ENCODE data around the gene SHKBP1.
"Not testable (repeated sequence)": the region's sequence is repeated elsewhere in the genome, so short reads cannot be mapped to it uniquely, and the experiment has no call there.

The SHKBP1 gene

DNA sequence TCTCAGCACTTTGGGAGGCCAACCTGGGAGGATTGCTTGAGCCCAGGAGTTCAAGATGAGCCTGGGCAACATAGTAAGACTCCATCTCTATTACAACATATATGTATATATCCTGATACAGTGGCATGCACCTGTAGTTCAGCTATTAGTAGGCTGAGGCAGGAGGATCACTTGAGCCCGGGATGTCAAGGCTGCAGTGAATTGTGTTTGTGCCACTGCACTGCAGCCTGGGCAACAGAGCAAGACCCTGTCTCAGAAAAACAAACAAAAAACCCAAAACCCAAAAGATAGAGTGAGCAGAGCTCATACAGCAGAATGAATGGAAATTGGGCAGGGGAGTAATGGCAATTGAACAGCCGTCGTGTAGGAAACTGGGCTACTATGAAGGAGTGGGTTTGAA lies 17.3 kb upstream of the SHKBP1 start:
- no peak overlapping the region for H3K4me3 ChIP-seq (replicated peaks; ENCODE audit: low read depth, low read length)
- DNase-seq (ENCODE audit: low read depth): no peak
- TF ChIP-seq, protein P1, sequence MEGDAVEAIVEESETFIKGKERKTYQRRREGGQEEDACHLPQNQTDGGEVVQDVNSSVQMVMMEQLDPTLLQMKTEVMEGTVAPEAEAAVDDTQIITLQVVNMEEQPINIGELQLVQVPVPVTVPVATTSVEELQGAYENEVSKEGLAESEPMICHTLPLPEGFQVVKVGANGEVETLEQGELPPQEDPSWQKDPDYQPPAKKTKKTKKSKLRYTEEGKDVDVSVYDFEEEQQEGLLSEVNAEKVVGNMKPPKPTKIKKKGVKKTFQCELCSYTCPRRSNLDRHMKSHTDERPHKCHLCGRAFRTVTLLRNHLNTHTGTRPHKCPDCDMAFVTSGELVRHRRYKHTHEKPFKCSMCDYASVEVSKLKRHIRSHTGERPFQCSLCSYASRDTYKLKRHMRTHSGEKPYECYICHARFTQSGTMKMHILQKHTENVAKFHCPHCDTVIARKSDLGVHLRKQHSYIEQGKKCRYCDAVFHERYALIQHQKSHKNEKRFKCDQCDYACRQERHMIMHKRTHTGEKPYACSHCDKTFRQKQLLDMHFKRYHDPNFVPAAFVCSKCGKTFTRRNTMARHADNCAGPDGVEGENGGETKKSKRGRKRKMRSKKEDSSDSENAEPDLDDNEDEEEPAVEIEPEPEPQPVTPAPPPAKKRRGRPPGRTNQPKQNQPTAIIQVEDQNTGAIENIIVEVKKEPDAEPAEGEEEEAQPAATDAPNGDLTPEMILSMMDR (IDR thresholded peaks at IDR 0.05; ENCODE audit: low read length, missing control alignments): no peak

DNA sequence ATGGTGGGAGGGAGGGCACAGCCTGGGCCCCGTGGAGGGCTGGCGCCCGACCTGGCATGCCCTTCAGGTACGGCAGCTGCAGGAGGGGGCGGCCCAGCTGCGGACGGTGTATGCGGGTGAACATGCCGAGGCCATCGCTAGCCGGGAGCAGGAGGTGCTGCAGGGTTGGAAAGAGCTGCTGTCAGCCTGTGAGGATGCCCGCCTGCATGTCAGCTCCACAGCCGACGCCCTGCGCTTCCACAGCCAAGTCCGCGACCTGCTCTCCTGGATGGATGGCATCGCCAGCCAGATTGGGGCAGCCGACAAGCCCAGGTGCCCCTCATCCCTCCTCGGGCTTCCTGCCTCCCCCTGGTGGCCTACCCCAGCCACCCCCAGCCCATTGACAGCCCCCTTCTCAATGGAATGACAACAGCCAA lies 16.6 kb upstream of the SHKBP1 start:
- no peak overlapping the region for H3K4me3 ChIP-seq (replicated peaks; ENCODE audit: low read depth, low read length)
- no peak for DNase-seq (ENCODE audit: low read depth)
- TF ChIP-seq, protein P1 (IDR thresholded peaks at IDR 0.05; ENCODE audit: low read length, missing control alignments): no peak

DNA sequence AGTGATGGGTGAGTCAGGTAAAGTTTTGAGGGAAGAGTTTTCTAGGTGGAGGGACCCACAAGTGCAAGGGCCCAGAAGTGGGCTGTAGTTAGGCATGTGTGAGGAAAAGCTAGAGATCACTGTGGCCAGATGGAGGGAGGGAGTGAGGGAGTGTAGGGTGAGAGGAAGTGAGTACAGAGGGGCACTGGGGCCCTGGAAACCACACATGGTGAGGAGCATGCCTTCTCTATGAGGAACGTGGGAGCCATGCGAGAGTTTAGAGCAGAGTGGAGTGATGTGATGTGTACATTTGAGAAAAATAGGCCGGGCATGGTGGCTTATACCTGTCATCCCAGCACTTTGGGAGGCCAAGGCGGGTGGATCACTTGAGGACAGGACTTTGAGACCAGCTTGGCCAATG lies 14.7 kb upstream of the SHKBP1 start:
- TF ChIP-seq, protein P1 (IDR thresholded peaks at IDR 0.05; ENCODE audit: low read length, missing control alignments): no peak
- DNase-seq (ENCODE audit: low read depth): no peak
- H3K4me3 ChIP-seq (replicated peaks; ENCODE audit: low read depth, low read length): no peak overlapping the region

DNA sequence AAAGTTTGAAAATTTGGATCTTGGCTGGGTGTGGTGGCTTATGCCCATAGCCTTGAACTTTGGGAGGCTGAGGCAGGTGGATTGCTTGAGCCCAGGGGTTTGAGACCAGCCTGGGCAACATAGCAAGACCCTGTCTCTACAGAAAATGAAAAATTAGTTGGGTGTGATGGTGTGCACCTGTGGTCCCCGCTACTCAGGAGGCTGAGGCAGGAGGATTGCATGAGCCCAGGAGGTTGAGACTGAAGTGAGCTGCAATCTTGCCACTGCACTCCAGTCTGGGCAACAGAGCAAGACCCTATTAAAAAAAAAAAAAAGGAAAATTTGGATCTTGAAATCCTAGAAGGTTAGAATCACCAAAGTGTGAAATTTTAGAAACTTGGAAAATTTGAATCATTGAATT lies 12.1 kb upstream of the SHKBP1 start:
- DNase-seq (ENCODE audit: low read depth); H3K4me3 ChIP-seq (replicated peaks; ENCODE audit: low read depth, low read length): not testable (repeated sequence)

DNA sequence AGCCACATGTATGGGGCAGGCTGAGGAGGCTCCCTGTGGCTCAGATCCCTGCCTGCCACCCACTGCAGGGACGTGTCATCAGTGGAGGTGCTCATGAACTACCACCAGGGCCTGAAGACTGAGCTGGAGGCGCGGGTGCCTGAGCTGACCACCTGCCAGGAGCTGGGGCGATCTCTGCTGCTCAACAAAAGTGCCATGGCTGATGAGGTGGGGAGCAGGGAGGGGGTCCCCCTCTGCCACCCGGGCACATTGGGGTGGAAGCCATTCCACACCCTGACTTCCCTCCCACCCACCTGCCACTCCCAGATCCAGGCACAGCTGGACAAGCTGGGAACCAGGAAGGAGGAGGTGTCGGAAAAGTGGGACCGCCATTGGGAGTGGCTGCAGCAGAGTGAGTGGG lies 11.3 kb upstream of the SHKBP1 start:
- TF ChIP-seq, protein P1 (IDR thresholded peaks at IDR 0.05; ENCODE audit: low read length, missing control alignments): no peak
- H3K4me3 ChIP-seq (replicated peaks; ENCODE audit: low read depth, low read length): no peak overlapping the region
- no peak for DNase-seq (ENCODE audit: low read depth)

DNA sequence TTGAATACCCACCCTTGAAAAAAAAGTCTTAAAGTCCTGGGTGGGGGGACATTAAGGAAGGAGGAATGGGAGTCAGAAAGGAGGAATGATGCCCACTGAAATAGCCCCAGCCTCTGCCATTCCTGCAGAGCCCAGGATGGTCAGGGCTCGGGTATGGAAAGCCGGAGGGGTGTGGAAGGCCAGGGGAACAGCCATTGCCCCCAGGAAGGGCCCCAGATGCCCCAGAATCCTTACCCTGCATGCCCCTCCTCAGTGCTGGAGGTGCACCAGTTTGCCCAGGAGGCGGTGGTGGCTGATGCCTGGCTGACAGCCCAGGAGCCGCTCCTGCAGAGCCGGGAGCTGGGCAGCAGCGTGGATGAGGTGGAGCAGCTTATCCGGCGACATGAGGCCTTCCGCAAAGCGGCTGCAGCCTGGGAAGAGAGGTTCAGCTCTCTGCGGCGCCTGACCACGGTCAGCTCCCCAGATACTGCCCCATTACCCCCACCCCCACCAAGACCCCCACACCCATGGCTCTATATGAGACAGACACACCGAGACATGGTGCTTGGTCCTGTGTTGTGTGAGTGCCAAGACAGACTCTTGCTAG lies 10.7 kb upstream of the SHKBP1 start:
- TF ChIP-seq, protein P1 (IDR thresholded peaks at IDR 0.05; ENCODE audit: low read length, missing control alignments): no peak
- no peak for DNase-seq (ENCODE audit: low read depth)
- no peak overlapping the region for H3K4me3 ChIP-seq (replicated peaks; ENCODE audit: low read depth, low read length)

DNA sequence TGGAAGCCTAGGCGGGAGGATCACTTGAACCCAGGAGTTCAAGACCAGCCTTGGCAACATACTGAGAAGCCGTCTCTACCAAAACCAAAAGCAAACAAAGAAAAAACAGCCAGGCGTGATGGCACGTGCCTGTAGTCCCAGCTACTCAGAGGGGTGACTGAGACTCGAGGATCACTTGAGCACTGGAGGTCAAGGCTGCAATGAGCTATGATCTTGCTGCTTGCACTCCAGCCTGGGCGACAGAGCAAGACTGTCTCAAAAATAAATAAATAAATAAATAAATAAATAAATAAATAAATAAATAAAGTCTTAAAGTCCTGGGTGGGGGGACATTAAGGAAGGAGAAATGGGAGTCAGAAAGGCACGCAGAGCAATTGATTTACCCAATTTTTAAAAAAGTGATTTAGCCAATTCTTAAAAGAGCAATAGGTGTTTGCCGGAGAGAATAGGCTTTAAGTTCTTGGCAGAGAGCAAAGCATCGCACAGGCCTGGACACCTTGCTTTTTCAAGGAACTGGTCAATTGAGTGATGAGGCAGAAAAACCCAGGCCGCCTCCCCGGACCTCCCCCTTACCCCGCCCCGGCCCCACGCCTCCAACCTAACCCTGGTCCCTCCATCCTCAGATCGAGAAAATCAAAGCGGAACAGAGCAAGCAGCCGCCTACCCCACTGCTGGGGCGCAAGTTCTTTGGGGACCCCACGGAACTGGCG lies 9.5 kb upstream of the SHKBP1 start:
- TF ChIP-seq, protein P1 (IDR thresholded peaks at IDR 0.05; ENCODE audit: low read length, missing control alignments): no peak
- H3K4me3 ChIP-seq (replicated peaks; ENCODE audit: low read depth, low read length): peak overlapping the region; percentile 21
- no peak for DNase-seq (ENCODE audit: low read depth)
